HCT116 (cell line): ENCODE measurements around the gene SMIM8. TPM values are rescaled to one million over a fixed set of nuclear protein-coding genes. Genes with fewer than 3 reads are reported as not detected.

ENCODE experiments used
- ATAC-seq: fragments of 200-7000 bp; cut with Tn5 transposase; 2 replicates; pipeline ENCODE4 v1.9.1; 2020; ENCODE audit warnings: mild to moderate bottlenecking, moderate library complexity
- BruUV-seq: library from RNA; stranded (reverse); fragments of 400-500 nt; replicated peaks from 2 replicates; lab custom pipeline; 2021; lab: Mats Ljungman, UMichigan
- CTCF ChIA-PET: fragments of 300-600 bp; sonication (Branson Sonifier 250); formaldehyde crosslinking; loops from one replicate; lab custom pipeline; 2021; ENCODE audit warnings: antibody characterized with exemption; lab: Charles Lee
- POLR2A ChIA-PET: fragments of 300-600, 350-600 bp; sonication (Branson Sonifier 250); formaldehyde crosslinking; loops from one replicate; lab custom pipeline; 2021; ENCODE audit warnings: antibody characterized with exemption; lab: Charles Lee
- RAD21 ChIA-PET, 2 experiments: fragments of 300-600 bp; sonication (Branson Sonifier 250); formaldehyde crosslinking; loops; one replicate each; lab custom pipeline; 2023; ENCODE audit warnings: low total read pairs in 2 of 2; ENCODE audit not compliant: uncharacterized antibody in 2 of 2, unreplicated experiment in 2 of 2, low non-redundant PET in 1 of 2; lab: Charles Lee
- DNase-seq: peaks from one replicate; pipeline ENCODE4 v3.0.0-alpha.2; 2010; ENCODE audit warnings: low read depth, low spot score
- H2AFZ ChIP-seq: fragments of 200-600 bp; shearing (Covaris generic), sonication (generic); 2 replicates; pipeline ENCODE4 v1.6.1; 2017; ENCODE audit warnings: low read depth, mixed run types, mixed read lengths, antibody characterized with exemption, low read length; ENCODE audit not compliant: poor library complexity, severe bottlenecking
- H3K27ac ChIP-seq: 2 replicates; pipeline ENCODE4 v1.5.1; 2012; ENCODE audit warnings: low read depth, low read length
- H3K27me3 ChIP-seq: fragments of 200-600 bp; sonication (generic); 2 replicates; pipeline ENCODE4 v1.6.1; 2016; ENCODE audit warnings: mixed run types, low read length, mixed read lengths; ENCODE audit not compliant: insufficient read depth
- H3K36me3 ChIP-seq, 2 experiments: fragments of 200-500 bp in 1 of 2; fragments of 200-600 bp in 1 of 2; sonication (Bioruptor generic) in 1 of 2; sonication (generic) in 1 of 2; 2 replicates each; pipeline versions ENCODE4 v1.5.1 to v1.6.1; 2014 to 2016; ENCODE audit warnings: low read length in 2 of 2, inconsistent platforms in 1 of 2, mixed read lengths in 1 of 2, mixed run types in 1 of 2; ENCODE audit not compliant: insufficient read depth in 2 of 2, control insufficient read depth in 1 of 2
- H3K4me1 ChIP-seq, 2 experiments: fragments of 200-600 bp in 1 of 2; sonication (generic) in 1 of 2; 2 replicates each; pipeline versions ENCODE4 v1.5.1 to v1.6.1; 2012 to 2017; ENCODE audit warnings: low read length in 2 of 2, inconsistent platforms in 1 of 2, mild to moderate bottlenecking in 1 of 2, mixed read lengths in 1 of 2, mixed run types in 1 of 2, moderate library complexity in 1 of 2; ENCODE audit not compliant: insufficient read depth in 2 of 2, control insufficient read depth in 1 of 2
- H3K4me2 ChIP-seq: fragments of 200-600 bp; sonication (generic); 2 replicates; pipeline ENCODE4 v1.6.1; 2017; ENCODE audit warnings: mixed run types, low read length, mixed read lengths
- H3K4me3 ChIP-seq, 2 experiments: fragments of 200-600 bp in 1 of 2; sonication (generic) in 1 of 2; replicated peaks in 1 of 2; 2 replicates each; pipeline ENCODE4 v1.5.1; 2011 to 2016; ENCODE audit warnings: low read length in 2 of 2, control low read depth in 1 of 2, low read depth in 1 of 2, mild to moderate bottlenecking in 1 of 2, mixed read lengths in 1 of 2, mixed run types in 1 of 2
- H3K79me2 ChIP-seq: fragments of 200-600 bp; sonication (generic); 2 replicates; pipeline ENCODE4 v1.6.1; 2017; ENCODE audit warnings: mild to moderate bottlenecking, mixed run types, low read length, moderate library complexity, mixed read lengths; ENCODE audit not compliant: insufficient read depth
- H3K9ac ChIP-seq: fragments of 200-600 bp; sonication (generic); 2 replicates; pipeline ENCODE4 v1.6.1; 2016; ENCODE audit warnings: low read length, mixed read lengths
- H3K9me2 ChIP-seq: fragments of 200-600 bp; sonication (generic), shearing (Covaris generic); 2 replicates; pipeline ENCODE4 v1.6.1; 2017; ENCODE audit warnings: mixed run types, mild to moderate bottlenecking, moderate library complexity; ENCODE audit not compliant: insufficient read depth
- H3K9me3 ChIP-seq, 2 experiments: fragments of 200-500 bp in 1 of 2; fragments of 200-600 bp in 1 of 2; sonication (Bioruptor generic) in 1 of 2; sonication (generic) in 1 of 2; 2 replicates each; pipeline ENCODE4 v1.6.1; 2014 to 2017; ENCODE audit warnings: low read length in 2 of 2, mixed read lengths in 2 of 2, inconsistent platforms in 1 of 2, low read depth in 1 of 2, mild to moderate bottlenecking in 1 of 2, mixed run types in 1 of 2, moderate library complexity in 1 of 2; ENCODE audit not compliant: control insufficient read depth in 1 of 2, insufficient read depth in 1 of 2
- H4K20me1 ChIP-seq: fragments of 200-600 bp; sonication (generic), shearing (Covaris generic); 2 replicates; pipeline ENCODE4 v1.6.1; 2017; ENCODE audit warnings: mixed run types, mild to moderate bottlenecking, moderate library complexity; ENCODE audit not compliant: insufficient read depth
- ATF3 ChIP-seq: IDR thresholded peaks from 2 replicates; pipeline ENCODE4 v1.6.1; 2012
- CEBPB ChIP-seq: IDR thresholded peaks from 2 replicates; pipeline ENCODE4 v1.6.1; 2012; ENCODE audit warnings: low read depth
- EGR1 ChIP-seq: IDR thresholded peaks from 2 replicates; pipeline ENCODE4 v1.6.1; 2012; ENCODE audit warnings: low read depth
- ELF1 ChIP-seq: IDR thresholded peaks from 2 replicates; pipeline ENCODE4 v1.6.1; 2012; ENCODE audit warnings: low read depth, borderline replicate concordance
- EZH2phosphoT487 ChIP-seq: fragments of 200-600 bp; IDR thresholded peaks from 2 replicates; pipeline ENCODE4 v1.6.1; 2018; ENCODE audit warnings: antibody characterized with exemption, borderline replicate concordance
- FOSL1 ChIP-seq: IDR thresholded peaks from 2 replicates; pipeline ENCODE4 v1.6.1; 2012; ENCODE audit warnings: low read depth
- POLR2A ChIP-seq: IDR thresholded peaks from 2 replicates; pipeline ENCODE4 v1.7.0; 2011; ENCODE audit warnings: borderline replicate concordance; ENCODE audit not compliant: insufficient read depth, insufficient read length; ENCODE audit errors: extremely low read depth
- POLR2AphosphoS5 ChIP-seq: IDR thresholded peaks from 2 replicates; pipeline ENCODE4 v1.6.1; 2011; ENCODE audit warnings: mild to moderate bottlenecking, low read depth, low read length, moderate library complexity
- RAD21 ChIP-seq: IDR thresholded peaks from 2 replicates; pipeline ENCODE4 v1.6.1; 2012; ENCODE audit warnings: low read depth, mild to moderate bottlenecking
- REST ChIP-seq: IDR thresholded peaks from 2 replicates; pipeline ENCODE4 v1.6.1; 2012; ENCODE audit warnings: low read depth
- ZBTB33 ChIP-seq: IDR thresholded peaks from 2 replicates; pipeline ENCODE4 v1.6.1; 2011; ENCODE audit warnings: mild to moderate bottlenecking, low read length, moderate library complexity; ENCODE audit not compliant: insufficient replicate concordance; ENCODE audit errors: extremely low read depth
- intact Hi-C: fragments of 100-400 bp; cut with micrococcal nuclease; formaldehyde crosslinking; loops from 2 replicates; pipeline ENCODE4 v1.10.0; 2022
- total RNA-seq: library from RNA; stranded (reverse); gene quantifications from one replicate; pipeline ENCODE4 v1.2.1, GENCODE V29; 2021; ENCODE audit not compliant: unreplicated experiment

SMIM8 gene
- total RNA-seq, 1 experiment from 2014 or later, result 8.0 TPM

- Histone ChIP-seq H3K9me2 (no peaks in the 10 kb centered on the region), H3K27ac (no peak overlapping the region), H3K9me3 (no peaks in the 10 kb centered on the region), H3K4me3 (no peak overlapping the region), H3K4me2 (no peak overlapping the region), H4K20me1 (no peaks in the 10 kb centered on the region), H2AFZ (no peak overlapping the region), H3K27me3 (no peaks in the 10 kb centered on the region), H3K36me3 (no peaks in the 10 kb centered on the region), H3K4me1 (no peaks in the 10 kb centered on the region), H3K9ac (no peak overlapping the region), H3K79me2 (no peaks in the 10 kb centered on the region)
- ATAC-seq, result no peak
- DNase-seq, result no peak
- no TSS peak for BruUV-seq
- TF ChIP-seq ATF3 (no peak), ZBTB33 (no peak), RAD21 (no peak), CEBPB (no peak), ELF1 (no peak), FOSL1 (no peak), EGR1 (no peak), EZH2phosphoT487 (no peak), POLR2AphosphoS5 (no peak), REST (no peak), POLR2A (no peak)
- POLR2A ChIA-PET, result no interaction called here
- CTCF ChIA-PET, result no interaction called here
- RAD21 ChIA-PET, result no interaction called here
- intact Hi-C loops, result no loop called here
Observed at GRCh38 chr6:87351583-87351982, 29.2 kb downstream of the SMIM8 start.
